GM18517 (cell line): ENCODE measurements around the gene GNA15.
"Not testable (repeated sequence)": the region's sequence is repeated elsewhere in the genome, so short reads cannot be mapped to it uniquely, and the experiment has no call there.

Experiments
- ATAC-seq: cut with Tn5 transposase; IDR thresholded peaks from one replicate; pipeline ENCODE4 v1.9.1; 2021; ENCODE audit warnings: mild to moderate bottlenecking, moderate library complexity; ENCODE audit not compliant: unreplicated experiment

The GNA15 gene

DNA sequence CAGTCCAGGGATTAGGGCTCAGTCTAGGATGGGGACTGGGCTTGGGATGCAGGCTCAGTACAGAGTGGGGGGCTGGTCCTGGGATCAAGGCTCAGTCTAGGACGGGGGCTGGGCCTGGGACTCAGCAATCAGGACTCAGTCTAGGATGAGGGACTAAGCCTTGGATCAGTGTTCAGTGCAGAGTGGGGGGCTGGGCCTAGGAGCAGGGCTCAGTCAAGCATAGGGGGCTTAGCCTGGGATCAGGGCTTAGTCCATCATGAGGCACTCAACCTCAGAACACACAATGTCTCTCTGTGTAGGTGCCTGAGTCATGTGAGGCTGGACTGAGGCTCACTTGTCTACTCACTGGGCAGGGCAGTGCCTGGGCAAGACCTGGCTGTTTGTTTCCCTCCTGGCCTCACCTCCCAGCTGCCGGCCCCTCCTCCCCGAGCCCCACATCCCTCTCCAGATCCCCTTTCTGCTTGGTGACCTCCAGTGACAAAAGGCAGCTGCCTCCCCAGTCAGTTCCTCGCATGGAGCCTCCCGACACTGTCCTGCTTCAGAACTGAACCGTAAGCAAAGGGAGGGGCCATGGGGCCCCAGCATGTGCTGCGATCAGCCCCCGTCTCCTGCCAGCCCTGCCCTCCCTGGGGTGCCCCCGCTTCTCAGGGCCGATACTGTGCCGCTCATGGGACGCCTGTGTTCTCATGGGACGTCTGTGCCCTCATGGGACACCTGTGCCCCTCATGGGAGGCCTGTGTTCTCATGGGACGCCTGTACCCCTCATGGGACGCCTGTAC is 36.2 kb downstream of the GNA15 start:
- ATAC-seq, result no peak

DNA sequence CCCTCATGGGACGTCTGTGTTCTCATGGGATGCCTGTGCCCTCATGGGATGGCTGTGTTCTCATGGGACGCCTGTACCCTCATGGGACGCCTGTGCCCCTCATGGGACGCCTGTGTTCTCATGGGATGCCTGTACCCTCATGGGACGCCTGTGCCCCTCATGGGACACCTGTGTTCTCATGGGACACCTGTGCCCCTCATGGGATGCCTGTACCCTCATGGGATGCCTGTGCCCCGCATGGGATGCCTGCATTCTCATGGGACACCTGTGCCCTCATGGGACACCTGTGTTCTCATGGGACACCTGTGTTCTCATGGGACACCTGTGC is 36.8 kb downstream of the GNA15 start:
- ATAC-seq, result not testable (repeated sequence)

DNA sequence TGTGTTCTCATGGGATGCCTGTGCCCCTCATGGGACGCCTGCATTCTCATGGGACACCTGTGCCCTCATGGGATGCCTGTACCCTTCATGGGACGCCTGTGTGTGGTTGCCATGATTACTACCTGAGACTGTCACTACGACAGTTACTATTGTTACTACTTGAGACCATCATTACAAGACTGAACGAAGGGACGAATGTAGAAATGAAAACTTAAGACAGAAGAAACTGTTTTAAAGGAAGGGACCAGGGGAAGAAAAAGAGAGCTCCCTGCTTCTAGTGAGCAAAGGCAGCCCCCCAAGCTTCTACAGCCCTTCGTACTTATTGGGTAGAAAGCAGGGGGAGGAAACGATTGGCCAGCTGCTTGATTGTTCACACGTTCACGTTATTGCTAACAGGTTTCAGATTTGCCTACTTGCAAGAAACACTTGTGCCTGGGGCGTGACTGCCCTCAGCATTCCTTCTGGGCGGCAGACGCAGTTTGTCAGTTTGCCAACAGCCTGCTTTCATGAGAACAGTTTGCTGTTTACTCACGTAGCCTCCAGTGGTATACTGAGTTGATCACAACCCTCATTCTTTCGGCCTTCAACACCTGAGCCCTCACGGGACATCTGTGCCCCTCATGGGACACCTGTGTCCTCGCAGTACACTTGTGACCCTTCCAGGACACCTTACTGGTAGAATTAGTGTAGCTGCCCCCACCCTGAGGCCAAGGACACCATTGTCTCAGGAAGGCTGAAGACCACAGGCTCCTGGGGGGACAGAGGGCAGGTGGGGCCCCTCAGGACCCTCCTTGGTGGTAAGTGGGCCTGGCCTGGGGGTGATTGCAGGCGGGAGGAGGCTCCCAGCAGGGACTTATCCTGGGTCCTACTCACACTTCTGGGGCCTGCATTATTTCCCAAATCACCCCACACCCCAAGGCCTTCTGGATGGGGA is 40.2 kb downstream of the GNA15 start:
- no peak for ATAC-seq

DNA sequence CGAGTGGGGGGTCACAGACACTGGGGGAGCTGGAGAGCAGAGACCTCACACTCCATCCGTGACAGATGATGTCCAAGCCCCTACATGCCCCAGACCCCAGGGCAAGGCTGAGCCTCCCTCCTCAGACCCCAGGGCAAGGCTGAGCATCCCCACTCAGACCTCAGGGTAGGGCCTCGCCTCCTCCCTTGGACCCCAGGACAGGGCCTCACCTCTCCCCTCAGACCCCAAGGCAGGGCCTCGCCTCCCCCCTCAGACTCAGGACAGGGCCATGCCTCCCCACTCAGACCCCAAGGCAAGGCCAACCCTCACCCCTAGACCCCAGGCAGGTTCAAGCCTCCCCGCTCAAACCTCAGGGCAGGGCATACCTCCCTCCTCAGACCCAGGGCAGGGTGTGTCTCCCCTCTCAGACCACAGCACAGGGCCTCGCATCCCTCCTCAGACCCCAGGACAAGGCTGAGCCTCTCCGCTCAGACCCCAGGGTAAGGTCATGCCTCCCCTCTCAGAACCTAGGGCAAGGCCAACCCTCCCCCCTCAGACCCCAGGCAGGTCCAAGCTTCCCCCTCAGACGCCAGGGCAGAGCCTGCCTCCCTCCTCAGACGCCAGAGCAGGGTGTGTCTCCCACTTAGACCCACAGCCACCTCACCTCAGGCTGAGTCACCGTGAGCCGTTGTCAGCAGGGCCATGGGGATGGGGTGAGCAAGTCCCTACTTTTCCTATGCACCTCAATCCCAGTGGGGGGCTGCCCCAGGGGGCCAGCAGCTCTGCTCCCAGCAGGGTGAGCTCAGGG is 41.1 kb downstream of the GNA15 start:
- ATAC-seq, result no peak

DNA sequence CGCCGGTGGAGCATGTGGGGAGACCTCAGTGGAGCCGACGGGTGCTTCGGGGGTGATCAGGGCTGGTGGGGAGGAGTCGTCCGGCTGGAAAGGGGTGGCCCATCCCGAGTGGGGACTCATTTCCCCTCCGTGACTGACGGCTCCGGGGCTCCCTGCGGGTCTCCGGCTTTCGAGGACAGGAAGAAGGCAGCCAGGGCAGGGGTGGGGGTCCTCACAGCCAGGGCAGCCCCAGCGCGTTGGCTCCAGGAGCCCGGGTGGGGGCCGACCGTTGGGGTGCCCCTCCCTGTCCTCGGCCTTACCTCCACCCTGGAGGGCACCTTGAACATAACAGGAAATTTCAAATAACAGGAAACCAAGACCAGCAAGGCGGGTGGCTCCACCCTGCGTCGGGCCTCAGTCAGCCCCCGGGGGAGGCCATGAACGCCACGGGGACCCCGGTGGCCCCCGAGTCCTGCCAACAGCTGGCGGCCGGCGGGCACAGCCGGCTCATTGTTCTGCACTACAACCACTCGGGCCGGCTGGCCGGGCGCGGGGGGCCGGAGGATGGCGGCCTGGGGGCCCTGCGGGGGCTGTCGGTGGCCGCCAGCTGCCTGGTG is 42.6 kb downstream of the GNA15 start, which contains the start of gene S1PR4:
TSS of gene S1PR4 (plus strand) at position 393 of the 596 bp plus-strand sequence. CDS start at position 417, 24 bp downstream.
- ATAC-seq, result peak; percentile 51

DNA sequence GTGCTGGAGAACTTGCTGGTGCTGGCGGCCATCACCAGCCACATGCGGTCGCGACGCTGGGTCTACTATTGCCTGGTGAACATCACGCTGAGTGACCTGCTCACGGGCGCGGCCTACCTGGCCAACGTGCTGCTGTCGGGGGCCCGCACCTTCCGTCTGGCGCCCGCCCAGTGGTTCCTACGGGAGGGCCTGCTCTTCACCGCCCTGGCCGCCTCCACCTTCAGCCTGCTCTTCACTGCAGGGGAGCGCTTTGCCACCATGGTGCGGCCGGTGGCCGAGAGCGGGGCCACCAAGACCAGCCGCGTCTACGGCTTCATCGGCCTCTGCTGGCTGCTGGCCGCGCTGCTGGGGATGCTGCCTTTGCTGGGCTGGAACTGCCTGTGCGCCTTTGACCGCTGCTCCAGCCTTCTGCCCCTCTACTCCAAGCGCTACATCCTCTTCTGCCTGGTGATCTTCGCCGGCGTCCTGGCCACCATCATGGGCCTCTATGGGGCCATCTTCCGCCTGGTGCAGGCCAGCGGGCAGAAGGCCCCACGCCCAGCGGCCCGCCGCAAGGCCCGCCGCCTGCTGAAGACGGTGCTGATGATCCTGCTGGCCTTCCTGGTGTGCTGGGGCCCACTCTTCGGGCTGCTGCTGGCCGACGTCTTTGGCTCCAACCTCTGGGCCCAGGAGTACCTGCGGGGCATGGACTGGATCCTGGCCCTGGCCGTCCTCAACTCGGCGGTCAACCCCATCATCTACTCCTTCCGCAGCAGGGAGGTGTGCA is 43.3 kb downstream of the GNA15 start:
- ATAC-seq, result peak; percentile 19

DNA sequence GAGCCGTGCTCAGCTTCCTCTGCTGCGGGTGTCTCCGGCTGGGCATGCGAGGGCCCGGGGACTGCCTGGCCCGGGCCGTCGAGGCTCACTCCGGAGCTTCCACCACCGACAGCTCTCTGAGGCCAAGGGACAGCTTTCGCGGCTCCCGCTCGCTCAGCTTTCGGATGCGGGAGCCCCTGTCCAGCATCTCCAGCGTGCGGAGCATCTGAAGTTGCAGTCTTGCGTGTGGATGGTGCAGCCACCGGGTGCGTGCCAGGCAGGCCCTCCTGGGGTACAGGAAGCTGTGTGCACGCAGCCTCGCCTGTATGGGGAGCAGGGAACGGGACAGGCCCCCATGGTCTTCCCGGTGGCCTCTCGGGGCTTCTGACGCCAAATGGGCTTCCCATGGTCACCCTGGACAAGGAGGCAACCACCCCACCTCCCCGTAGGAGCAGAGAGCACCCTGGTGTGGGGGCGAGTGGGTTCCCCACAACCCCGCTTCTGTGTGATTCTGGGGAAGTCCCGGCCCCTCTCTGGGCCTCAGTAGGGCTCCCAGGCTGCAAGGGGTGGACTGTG is 44.0 kb downstream of the GNA15 start:
- ATAC-seq, result no peak

GRCh38 chr19:3183721-3184641 is 48.1 kb downstream of the GNA15 start:
- no peak for ATAC-seq

GRCh38 chr19:3184847-3185460 is 49.1 kb downstream of the GNA15 start:
- ATAC-seq, result peak; percentile 31

DNA sequence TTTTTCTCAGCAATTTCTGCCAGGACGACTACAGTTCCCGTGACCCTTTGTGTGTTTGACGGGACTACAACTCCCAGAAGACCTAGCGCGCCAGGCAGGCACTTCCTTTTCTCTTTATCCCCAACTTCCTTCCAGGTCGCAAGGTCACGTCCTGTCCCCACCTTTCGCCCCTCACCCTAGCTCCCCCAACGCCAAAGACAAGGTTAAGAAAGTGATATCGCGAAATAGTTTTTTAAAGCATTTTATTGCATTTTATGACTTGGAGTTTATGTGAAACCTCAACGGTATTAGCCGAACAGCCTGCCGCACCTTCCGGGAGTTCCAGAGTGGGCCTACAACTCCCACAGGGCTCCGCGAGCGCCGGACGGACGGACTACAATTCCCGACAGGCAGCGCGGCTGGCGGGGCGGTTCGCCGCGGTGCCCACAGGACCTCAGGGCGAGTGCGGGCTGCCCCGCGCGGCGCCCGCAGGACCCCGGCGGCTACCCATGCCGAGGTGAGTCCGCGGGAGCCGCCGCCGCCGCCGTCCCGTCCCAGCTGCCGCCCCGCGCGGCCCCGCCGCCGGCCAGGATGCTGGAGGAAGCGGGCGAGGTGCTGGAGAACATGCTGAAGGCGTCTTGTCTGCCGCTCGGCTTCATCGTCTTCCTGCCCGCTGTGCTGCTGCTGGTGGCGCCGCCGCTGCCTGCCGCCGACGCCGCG is 49.8 kb downstream of the GNA15 start, which contains the start of gene NCLN:
TSS of gene NCLN (plus strand) at position 470 of the 699 bp plus-strand sequence. CDS start at position 571, 101 bp downstream.
- ATAC-seq, result peak; percentile 70

DNA sequence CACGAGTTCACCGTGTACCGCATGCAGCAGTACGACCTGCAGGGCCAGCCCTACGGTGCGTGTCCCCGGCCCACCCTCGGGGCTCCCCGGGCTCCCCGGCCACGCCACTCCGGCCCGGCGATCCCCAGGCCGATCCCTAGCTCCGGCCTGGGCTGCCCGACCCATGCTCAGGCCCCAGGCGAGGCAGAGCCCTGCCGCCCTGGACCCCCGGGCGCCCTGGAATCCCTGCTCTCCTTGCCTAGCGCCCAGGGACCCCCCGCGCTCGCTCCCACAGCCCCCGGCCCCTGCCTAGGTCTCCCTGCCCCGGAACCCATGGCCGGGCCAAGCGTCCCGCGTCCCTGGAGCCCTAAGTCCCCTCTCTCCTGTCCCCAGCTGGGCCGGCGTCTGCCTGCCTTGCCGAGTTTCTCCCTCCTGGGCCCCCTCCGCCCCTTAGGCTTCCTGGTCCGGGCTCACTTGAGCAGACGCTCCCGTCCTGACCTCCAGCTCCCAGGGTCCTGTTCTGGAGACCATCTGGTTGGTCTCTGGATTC is 50.4 kb downstream of the GNA15 start:
- ATAC-seq, result no peak

DNA sequence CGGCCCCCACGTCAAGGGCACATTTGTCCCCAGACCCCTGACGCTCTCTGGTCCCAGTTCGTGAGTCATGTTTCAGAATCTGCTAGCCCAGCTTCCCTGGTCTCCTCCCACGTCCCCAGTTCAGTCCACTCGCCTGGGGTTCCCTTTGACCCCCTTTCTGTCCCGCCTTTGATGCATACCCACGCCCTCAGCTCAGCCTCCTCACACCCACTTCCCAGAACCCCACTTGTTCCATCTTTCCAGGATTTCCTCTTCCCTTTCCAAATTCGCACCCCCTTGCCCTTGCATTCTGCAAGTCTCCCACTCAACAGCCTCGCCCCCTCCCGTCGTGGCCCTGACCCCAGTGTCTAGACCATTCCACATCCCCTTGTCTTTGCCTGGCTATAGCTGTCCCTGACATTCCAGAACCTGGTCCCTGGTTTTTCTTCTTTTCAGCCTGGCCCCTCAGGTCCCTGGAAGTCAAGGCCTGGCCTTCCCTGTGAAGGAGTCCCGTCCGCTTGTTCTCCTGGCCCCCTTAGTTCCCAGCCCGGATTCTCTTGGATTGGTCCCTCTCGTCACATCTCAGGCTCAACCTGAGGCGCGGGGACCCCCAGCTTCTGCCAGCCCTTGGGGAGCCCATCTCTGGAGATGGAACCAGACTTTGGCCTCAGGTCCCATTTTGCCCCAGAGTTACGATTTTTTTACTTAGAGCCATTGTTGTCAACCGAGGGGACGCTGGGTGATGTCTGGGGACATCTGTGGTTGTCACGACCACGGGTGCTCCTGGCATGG is 51.2 kb downstream of the GNA15 start:
- ATAC-seq, result no peak

- no peak for ATAC-seq
Measured at GRCh38 chr19:3187662-3188511, 52.1 kb downstream of the GNA15 start.

- no peak for ATAC-seq
Measured at GRCh38 chr19:3188627-3189596, 53.1 kb downstream of the GNA15 start.
